ENCODE data around the gene PER2. TPM values are rescaled to one million over a fixed set of nuclear protein-coding genes. Genes with fewer than 3 reads are reported as not detected.

Gene PER2
- total and polyA plus RNA-seq, 2 of the 4 experiments (the other 2 are of a cell fraction) = 1.7 to 3.2 TPM

- no peak overlapping the region for H3K4ac ChIP-seq (ENCODE audit: low read depth, low read length)
- intact Hi-C loops (cut with micrococcal nuclease) = no loop called here
- H4K8ac ChIP-seq (ENCODE audit: low read depth in 2 of 2, low read length in 2 of 2) = no peak overlapping the region
- no TSS peak for BruUV-seq (replicated peaks)
- H3K27ac ChIP-seq (ENCODE audit: insufficient read depth, low read length) = no peak overlapping the region
- H3K79me1 ChIP-seq (ENCODE audit: low read depth in 1 of 2, low read length in 2 of 2) = peaks cover 0 to 2% of the 10 kb centered on the region in 2 experiments; a peak in 1 of 4 replicates
- H3K4me2 ChIP-seq (ENCODE audit: low read depth, low read length) = no peak overlapping the region
- no peaks in the 10 kb centered on the region for H3K9me1 ChIP-seq (ENCODE audit: insufficient read depth, low read length)
- no peak overlapping the region for H3K9ac ChIP-seq (ENCODE audit: low read depth, low read length)
- H3K23ac ChIP-seq (ENCODE audit: low read depth, low read length) = peak overlapping the region; percentile 40; the same call in 1 of the 2 replicates
- no peaks in the 10 kb centered on the region for H4K20me1 ChIP-seq (ENCODE audit: insufficient read depth, low read length)
- in situ Hi-C loops (cut with MboI; ENCODE audit: low sequenced_read_pairs) = no loop called here
- ChIA-PET POLR2A (ENCODE audit: unreplicated experiment) (no interaction called here), CTCF (no interaction called here)
- no peak overlapping the region for H3K4me3 ChIP-seq (ENCODE audit: insufficient read depth, low read depth, low read length)
- no peak overlapping the region for H3K18ac ChIP-seq (ENCODE audit: low read depth, low read length)
- no peak overlapping the region for H3K56ac ChIP-seq (ENCODE audit: extremely low read depth, insufficient read depth, low read length)
- peaks cover 22% of the 10 kb centered on the region for H3K27me3 ChIP-seq (ENCODE audit: control insufficient read depth, insufficient read depth, low read length)
- no peaks in the 10 kb centered on the region for H3K36me3 ChIP-seq (ENCODE audit: control insufficient read depth, insufficient read depth, low read length)
- peak overlapping the region; percentile 24 for H2AK5ac ChIP-seq (ENCODE audit: low read depth, low read length)
- no peak for ATAC-seq (ENCODE audit: low read depth)
- no peak overlapping the region for H2BK5ac ChIP-seq (ENCODE audit: low read depth, low read length, poor library complexity, severe bottlenecking)
- H3K14ac ChIP-seq (replicated peaks; ENCODE audit: low read depth, low read length) = no peak overlapping the region; the same call in 1 of the 2 replicates
- H2AK9ac ChIP-seq (replicated peaks; ENCODE audit: low read depth, low read length, poor library complexity) = peak overlapping the region; percentile 78
- 85% methylated on average over 11 of the region's 11 CpGs; no CpG with 5 or more reads in 1 of the 2 experiments for whole genome bisulfite sequencing, 2 experiments (ENCODE audit: extremely low coverage in 2 of 2, insufficient read length in 1 of 2)
- TF ChIP-seq MAFK (IDR thresholded peaks at IDR 0.05; ENCODE audit: low read depth, low read length) (no peak), CEBPB (IDR thresholded peaks at IDR 0.05; ENCODE audit: low read depth, low read length) (0 out of 2 replicates have a peak, but pooled peaks have one; percentile 9), CTCF (conservative IDR thresholded peaks at IDR 0.05; ENCODE audit: low read depth, low read length) (no peak), FOS (IDR thresholded peaks at IDR 0.05; ENCODE audit: low read depth, low read length) (0 out of 2 replicates have a peak, but pooled peaks have one; percentile 38), MXI1 (IDR thresholded peaks at IDR 0.05; ENCODE audit: borderline replicate concordance, low read depth, low read length) (no peak), NFE2L2 (IDR thresholded peaks at IDR 0.05; ENCODE audit: low read depth, low read length) (no peak)
- dilution Hi-C loops (cut with HindIII; ENCODE audit: low sequenced_read_pairs, unreplicated experiment) = no loop called here
- peak overlapping the region; percentile 58 for H2AFZ ChIP-seq (replicated peaks; ENCODE audit: low read length, poor library complexity)
- H4K91ac ChIP-seq (ENCODE audit: insufficient read depth, low read depth, low read length) = peak overlapping the region; percentile 12; the same call in 1 of the 2 replicates
- DNase-seq = peak; percentile 35
- H4K5ac ChIP-seq (ENCODE audit: low read depth, low read length) = no peak overlapping the region
- no peak overlapping the region for H2BK20ac ChIP-seq (ENCODE audit: low read depth, low read length)
- 0 out of 2 replicates have a peak, but pooled peaks cover 2% of the 10 kb centered on the region for H3K9me3 ChIP-seq (ENCODE audit: control insufficient read depth, insufficient read depth, low read length)
- no peak overlapping the region for H2BK120ac ChIP-seq (ENCODE audit: low read depth, low read length)
- no peak overlapping the region for H2BK15ac ChIP-seq (ENCODE audit: low read depth, low read length)
- H3K4me1 ChIP-seq (ENCODE audit: control insufficient read depth, insufficient read depth, low read length) = peaks cover 4% of the 10 kb centered on the region; the same call in 1 of the 2 replicates
Observed at GRCh38 chr2:238235331-238235732, 53.1 kb downstream of the PER2 start.

All from IMR-90 (cell line).